NOMO-1 treated with dmso at 0.1 percent for 144 hours (cell line): ENCODE results near the gene AKAP6.

Source experiments
- DNase-seq: peaks from one replicate; lab custom pipeline; 2025; ENCODE audit not compliant: unreplicated experiment; lab: John Stamatoyannopoulos, UW

Gene AKAP6

DNA sequence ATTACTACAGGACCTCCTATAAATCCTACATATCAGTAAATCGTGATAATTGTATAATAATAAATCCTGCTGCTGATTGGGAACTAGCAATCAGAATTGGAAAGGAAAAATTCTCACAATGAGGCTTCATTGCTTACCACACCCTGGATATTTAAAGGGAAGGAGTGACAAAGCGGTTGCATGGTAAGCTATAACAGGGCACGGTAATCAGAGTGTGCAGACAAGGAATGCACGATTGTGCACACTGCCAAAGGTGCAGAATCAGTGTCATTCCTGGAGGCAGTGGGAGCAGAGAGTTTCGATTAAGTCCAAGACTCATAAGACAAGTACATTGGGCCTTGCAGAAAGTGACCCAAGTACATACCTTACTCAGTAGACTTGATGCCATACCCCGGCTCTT lies 332.1 kb downstream of the AKAP6 start:
- DNase-seq = no peak

DNA sequence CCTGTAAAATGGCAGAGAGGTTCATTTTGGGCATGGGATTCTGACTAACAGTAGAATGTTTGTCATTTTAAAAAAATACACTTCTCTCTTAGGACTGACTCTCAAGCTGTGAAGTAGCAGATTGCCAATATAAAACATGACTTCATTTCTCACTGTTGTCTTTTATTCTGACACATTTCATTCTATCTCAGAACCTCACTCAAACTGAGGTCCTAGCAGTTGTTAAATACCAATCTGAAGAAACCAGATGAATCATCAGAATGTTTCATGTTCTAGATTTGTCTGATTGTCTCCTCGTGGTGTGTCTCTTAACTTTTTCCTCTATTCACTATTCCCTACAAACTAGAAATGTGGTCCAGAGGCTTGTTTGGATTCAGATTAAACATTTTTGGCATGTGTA lies 333.1 kb downstream of the AKAP6 start:
- DNase-seq = no peak

DNA sequence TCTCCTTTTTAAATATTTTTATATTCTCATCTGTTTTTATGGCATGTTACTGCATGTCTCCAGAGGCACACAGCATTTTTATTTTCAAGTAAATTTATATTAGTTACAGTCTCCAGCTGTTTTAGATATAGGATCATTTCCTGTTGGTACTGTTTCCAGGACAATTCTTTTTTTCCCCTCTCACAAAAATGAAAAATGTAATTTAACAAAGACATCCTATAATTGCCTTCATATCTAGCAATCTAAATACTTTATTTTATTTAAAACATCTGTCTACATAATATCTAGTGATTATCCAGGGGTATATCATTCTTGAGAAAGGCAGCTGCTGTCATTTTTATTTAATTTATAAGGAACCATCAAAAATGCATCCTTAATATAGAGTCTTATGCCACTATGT lies 337.2 kb downstream of the AKAP6 start:
- DNase-seq = no peak

DNA sequence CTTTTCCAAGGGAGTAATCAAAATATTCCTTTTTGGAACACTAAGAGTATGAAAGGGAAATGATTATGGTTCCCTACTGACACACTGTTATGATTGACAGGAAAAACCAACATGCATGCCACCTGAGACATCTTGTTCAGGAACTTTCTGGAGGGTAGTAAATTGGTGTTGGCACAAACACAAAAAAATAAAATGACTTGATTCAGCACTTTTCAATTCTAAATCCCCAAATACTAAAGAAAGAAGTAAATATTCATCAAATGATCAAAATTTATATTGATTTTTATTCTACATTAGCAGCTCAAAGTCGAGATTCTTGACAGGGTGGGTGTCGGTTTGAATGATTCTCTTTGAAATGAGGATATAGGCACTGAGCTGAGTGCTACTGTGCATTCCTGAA lies 338.2 kb downstream of the AKAP6 start:
- no peak for DNase-seq

DNA sequence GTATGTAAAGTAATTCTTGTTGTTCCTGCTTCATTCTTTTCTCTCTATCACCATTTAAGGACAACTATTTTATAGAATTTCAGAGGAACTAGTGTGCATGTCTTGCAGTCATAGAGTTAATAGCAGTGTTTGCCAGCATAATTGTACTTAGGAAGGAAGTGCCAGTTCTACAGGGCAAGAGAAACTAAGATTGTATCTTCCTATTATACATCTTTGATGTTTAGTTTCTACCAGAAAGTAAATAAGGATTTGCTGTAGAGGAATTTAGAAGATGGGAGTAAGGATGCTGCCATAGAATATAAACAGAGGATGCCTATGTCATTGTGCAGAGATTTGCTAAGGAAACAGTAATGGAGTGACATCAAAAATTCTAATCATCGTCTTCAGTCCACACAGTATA lies 338.7 kb downstream of the AKAP6 start:
- DNase-seq = no peak

DNA sequence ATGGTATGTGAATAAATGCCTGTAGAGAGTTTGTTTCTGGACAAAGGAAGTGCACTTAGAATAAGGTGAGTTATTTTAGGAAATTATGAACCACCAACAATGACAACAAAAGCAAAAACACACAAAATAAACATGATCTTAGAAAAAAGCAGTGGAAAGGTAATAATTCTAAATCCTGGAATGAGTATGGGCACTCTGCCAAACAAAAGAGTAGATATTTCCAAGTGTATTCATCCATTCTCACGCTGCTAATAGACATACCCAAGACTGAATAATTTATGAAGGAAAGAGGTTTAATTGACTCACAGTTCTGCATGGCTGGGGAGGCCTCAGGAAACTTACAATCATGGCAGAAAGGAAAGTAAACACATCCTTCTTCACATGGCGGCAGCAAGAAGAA lies 340.3 kb downstream of the AKAP6 start:
- no peak for DNase-seq

DNA sequence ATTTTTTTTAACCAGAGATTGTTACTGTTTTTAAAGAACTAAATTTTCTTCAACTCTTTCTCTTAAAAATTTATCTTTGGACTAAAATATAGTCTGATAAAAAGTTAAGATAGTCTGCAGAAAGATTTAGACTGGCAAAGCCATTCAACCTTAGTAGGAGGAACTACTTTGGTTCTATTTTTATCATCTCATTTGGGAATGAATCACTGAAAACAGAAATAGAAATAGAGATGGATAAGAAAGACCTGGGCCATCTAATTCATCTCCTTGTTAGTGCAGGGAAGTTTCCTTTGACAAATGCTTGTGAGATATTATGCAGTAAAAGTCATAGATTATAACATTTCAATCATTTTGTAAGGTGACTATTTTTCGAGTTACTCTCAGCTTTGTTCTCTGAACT lies 346.3 kb downstream of the AKAP6 start:
- no peak for DNase-seq

DNA sequence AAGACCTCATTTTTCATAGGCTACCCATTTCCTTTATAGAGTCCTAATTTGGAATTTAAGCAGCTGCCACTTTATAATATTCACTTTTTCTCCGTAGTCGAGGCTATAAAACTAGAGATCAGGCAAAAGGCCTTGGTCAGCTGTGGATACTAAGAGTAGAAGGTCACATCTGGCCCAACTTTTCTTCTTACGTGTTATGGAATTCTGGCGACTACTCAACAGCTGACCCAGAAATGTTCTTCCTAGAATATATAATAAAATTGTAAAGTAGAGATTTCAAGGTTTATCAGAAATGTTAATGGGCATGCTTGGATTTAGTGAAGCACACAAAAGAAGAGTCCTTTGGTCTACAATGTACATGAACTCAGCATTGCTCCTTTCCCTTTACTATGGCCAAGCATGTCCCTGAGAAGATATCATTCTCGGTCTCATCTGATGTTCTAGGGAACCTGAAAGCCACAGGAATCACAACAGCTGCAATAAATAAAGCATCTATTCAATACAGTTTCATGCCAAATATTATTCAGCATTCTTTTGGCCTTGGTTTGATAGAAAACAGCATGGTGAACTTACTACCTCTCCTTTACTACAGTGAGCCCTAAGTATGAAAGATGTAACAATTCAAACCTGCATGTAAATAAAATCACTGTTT lies 348.2 kb downstream of the AKAP6 start:
- DNase-seq = no peak

DNA sequence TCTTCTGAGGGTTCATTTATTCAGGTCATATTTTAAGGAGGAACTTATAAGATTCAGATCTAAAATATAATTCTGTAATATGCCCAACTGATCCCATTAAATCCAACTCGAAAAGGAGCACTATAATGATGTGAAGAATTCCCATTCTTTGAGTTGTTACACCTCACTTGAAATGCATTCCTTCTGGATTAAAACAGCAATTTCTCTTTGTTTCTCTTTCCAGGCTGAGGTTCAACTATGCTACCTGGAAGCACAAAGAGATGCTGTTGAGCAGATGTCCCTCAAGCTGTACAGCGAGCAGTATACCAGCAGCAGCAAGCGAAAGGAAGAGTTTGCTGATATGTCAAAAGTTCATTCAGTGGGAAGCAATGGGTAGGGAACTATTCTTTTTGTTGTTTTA lies 349.0 kb downstream of the AKAP6 start:
- no peak for DNase-seq

DNA sequence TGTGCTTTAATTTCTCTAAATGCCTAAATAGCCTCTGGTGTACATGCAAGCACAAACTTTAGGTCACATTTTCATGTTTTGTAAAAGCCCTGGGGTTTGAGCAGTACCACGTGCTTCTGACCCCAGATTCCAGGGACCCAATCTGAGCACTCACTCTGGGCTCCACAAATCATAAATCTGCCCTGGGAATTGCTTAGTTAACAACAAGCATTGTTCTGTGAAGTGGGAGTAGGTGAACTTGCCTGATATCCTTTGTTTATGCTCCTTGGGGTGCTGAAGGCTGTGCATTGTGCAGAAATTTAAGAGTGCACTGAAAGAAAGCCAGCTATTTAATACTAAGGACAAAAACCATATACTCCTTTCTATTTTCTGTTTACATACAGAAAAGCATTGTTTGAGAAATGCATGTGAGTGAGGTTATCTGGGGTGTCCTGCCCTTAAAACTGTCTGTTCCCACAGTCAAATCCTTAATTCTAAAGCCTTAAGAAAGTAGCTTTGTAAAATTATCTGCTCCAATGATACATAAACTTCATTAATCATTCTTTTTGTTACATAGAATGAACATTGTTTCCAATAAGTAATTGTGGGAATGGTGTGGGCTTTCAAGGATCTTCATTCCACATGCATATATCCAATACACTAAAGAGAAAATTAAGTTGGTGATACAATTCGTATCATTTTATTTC lies 351.0 kb downstream of the AKAP6 start:
- DNase-seq = no peak

DNA sequence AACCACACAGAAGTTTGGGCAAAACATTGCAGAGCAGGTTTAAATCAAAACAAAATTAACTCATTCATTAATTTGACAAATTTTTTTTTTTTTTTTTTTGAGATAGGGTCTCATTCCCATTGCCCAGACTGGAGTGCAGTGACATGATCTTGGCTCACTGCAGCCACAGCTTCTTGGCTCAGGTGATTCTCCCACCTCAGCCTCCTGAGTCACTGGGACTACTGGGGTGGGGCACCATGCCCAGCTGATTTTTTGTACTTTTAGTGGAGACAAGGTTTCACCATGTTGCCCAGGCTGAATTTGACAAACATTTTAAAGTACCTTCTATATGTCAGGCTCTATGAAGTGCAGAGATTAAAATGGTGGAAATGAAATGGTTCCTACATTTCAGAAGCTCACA lies 352.5 kb downstream of the AKAP6 start:
- no peak for DNase-seq

DNA sequence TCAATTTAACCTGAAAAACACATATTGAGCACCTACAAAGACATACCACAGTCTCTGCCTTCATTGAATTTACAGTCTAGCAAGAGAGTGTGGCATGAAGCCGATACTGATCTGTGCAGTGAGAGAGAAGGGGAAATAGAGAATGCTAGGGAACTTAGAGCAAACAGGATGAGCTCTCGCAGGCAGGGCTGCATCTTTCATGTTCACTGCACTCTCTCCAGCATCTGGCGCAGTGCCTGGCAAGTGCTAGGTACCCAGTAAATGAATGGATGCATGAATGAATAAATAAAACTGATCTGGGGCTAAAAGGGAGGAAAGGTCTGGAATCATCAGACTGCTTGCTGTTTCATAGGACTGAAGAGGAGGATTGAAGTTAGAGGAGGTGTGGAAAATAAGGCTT lies 353.1 kb downstream of the AKAP6 start:
- no peak for DNase-seq

DNA sequence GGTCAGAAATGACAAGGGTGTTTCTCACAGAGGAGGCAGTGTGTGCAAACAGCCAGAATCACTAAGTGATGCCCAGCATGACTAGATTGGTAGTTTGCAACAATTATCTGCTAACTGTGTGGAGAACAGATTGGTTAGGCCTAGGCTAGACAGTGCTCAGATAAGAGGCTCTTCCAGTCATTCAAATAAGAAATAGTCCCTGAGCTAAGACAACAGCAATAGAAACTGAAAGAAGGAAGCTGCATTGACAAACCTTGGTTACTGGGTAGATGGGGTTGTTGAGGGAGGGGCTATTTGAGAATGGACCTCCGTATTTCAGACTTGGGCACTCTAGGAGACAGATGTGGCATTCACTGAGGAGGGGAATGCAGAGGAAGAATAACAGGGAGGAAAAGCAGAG lies 354.6 kb downstream of the AKAP6 start:
- DNase-seq = no peak

DNA sequence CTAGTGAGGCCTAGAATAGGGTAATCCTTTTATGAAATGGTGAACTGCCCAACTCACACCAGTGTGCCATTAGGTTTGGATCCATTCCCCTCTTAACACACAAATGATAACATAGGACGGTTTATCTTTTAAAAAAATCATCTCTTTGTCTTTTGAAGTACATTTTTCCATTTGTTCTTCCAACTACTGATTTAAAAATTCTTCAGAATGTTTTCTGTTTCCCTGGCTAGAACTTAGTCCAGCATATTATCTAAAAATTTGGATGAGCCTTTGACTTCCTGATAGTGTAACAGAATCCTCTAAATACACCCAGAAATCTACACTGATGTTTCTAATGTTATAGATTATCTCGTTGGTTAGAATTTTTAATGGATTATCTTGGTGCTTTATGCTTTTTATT lies 359.8 kb downstream of the AKAP6 start:
- DNase-seq = no peak

DNA sequence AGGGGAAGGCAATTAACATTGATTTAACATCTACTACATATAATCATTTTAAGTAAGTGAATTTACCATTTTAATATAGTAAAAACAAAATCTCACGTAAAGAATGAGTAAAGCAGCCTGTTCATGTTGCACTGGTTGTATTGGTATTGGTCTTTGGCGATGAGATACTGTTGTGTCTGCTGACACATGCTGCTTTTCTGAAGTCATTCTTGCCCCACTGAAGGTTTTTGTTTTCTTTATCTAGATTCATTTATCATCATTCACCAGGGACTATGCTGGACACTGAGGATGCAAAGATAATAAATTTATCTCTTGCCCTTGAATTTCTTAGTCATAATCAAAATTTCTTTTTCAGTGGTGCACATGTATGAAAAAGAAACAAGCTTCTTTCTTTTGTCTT lies 363.3 kb downstream of the AKAP6 start:
- DNase-seq = no peak

DNA sequence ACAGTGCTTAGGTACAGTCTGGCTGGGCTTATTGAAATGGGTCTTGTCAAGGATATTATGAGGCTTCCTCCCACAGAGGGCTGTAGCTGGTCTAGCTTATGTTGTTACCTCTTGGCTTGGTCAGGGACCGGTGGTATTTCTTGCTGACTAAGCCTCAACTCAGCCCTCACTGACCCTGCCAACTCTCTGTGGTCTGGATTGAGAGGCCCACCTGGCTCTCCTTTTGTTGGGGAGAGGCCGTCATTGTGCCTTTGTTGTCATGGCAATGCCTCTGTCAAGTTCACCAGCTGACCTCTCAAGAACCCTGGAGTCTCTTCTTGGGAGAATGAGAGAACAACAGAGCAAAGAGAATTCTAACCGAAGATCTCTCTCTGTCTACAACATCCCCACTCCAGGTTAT lies 364.0 kb downstream of the AKAP6 start:
- DNase-seq = no peak

DNA sequence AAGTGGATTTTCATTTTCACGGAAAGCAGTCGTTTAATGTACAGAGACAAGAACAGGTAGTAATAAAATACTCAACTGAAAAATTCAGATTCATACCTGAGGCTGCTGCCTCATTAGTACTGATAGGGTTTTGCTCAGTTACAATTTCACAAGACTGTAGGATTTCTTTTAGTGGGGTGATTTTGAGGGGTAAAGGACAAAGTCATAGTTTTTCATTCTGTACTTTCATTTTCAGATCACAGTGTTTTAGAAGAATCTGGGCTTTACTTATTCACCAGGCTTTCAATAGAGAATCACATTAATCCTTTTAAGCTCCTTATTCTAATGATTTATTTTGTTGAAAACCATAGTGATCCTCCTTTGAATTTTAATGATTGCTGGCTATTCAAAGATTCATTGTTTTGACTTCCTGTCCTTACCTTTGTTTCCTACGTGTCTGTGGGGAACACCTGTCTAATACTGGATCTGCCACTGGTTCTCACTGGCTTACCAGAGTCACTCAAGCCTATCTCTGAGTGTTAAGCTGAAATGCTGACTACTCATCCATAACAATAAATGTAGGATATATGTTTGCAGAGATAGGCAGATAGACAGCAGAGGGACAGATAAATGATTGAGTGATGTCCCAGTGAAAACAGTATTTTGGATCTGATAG lies 365.8 kb downstream of the AKAP6 start:
- DNase-seq = no peak

DNA sequence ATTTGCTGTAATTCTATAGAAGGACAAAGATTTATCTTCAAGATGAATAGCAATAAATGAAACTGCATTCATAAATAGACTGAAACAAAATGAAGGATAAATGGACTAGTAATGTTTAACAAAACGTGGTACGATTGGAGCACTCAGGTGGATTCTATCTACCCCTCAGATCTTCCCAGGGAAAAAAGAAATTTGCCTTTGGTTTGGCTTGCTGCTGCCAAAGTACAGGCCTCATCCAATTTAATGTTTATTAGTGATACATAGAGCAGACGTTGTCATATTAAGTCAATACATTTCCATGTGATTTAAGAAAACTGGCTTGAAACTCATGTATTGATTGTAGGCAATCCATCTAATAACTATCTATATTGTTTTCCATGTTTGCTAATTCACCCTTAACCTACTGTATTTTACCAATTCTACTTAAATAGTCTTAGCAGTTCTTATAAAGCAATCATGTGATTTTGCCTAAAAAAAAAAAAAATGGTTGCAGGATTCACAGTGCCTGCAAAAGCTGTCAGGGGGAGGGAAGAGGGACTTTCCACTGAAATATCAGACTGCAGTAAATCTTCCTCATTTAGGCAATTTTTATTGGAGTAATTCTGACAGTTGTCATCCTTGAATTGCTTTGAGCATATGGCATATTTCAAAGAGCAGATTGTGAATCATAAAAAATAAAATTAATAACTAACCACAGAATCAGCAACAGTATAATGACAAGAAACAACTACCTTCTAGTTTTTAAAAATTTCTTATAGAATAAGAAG lies 367.4 kb downstream of the AKAP6 start:
- no peak for DNase-seq

DNA sequence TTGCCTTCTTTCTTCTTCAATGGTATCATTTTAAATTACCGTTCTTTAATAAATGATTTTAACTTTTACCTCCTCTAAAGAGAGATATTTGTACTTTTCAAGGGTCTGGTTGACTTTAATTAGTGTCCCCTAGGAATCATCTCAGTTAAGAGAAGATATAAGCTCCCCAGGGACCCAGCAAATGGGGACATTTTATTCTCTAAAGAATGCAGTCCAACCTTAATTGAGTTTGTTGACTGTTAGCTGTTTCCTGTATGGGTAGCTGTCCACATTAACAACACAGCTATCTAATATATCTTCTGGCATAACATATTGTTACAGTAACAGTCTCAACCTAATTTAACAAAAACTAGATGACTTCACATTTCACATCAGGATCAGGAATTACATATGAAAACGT lies 368.0 kb downstream of the AKAP6 start:
- DNase-seq = no peak

DNA sequence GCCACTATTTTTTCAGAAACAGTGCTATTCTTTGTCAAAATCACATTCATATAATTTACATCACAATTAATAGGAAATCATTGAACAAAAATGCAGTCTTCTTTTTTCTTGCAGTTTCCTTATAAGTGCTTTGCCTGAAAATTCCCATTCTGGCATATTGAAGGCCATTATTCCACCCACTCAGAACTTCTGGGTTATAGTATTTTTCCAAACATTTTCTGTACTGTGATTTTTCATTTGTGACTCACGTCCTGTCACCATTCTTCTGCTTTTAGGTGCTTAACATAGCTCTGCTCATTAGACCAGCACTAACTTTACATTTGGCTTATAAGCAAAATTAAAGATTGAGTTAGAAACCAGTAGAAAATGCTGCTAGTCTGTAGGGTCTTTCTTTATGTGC lies 368.6 kb downstream of the AKAP6 start:
- DNase-seq = no peak

DNA sequence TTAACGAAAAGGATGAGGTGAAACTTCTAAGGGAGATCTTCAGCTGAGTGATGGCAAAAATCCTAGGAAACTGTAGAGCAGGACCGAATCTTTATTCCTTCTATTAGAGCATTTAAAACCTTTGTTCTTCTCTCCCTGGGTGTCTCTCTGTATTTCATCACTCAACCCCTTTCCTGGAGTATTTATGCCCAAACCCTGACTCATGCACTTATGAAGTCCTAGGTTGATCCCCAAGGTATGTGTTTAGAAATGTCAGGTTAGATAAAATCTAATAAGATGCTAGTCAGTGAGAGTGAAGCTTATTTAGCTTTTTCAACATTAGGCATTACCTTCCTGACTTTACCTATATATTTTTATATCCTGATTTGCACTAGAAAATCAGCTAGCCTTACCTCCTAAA lies 369.7 kb downstream of the AKAP6 start:
- no peak for DNase-seq

DNA sequence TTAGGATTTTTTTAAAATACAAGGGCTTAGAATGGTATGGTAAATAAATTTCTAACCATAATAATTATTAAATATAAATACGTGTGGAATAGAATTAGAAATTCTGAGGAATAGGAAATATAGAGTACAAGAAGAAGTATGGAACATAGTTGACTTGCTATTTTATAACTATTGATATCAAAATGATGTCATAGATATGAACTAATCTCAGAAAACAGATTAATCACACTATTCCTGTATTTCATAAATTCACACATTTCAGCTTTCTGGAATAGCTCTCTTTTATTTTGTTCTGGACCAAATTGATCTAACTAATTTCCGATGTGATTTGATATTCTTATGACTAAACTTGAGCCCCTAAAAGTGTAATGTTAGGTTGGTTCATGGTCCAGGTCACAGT lies 372.4 kb downstream of the AKAP6 start:
- DNase-seq = no peak
